HCT116 (cell line): ENCODE data around the gene TALDO1.

Experiments used
- ATF3 ChIP-seq: IDR thresholded peaks from 2 replicates; pipeline ENCODE4 v1.6.1; 2012
- CEBPB ChIP-seq: IDR thresholded peaks from 2 replicates; pipeline ENCODE4 v1.6.1; 2012; ENCODE audit warnings: low read depth
- CTCF ChIP-seq, 3 experiments: fragments of 200-600 bp in 1 of 3; sonication (generic) in 1 of 3; IDR thresholded peaks in 2 of 3; conservative IDR thresholded peaks in 1 of 3; 2 replicates each; pipeline ENCODE4 v1.5.1; 2012 to 2017; ENCODE audit warnings: low read depth in 2 of 3, low read length in 2 of 3, antibody characterized with exemption in 1 of 3, borderline replicate concordance in 1 of 3, control low read depth in 1 of 3, mild to moderate bottlenecking in 1 of 3, mixed read lengths in 1 of 3, mixed run types in 1 of 3, moderate library complexity in 1 of 3; ENCODE audit not compliant: insufficient read depth in 1 of 3
- EZH2 ChIP-seq: fragments of 200-600 bp; sonication (generic); IDR thresholded peaks from 2 replicates; pipeline ENCODE4 v1.6.1; 2017; ENCODE audit warnings: antibody characterized with exemption, mixed run types
- FOSL1 ChIP-seq: IDR thresholded peaks from 2 replicates; pipeline ENCODE4 v1.6.1; 2012; ENCODE audit warnings: low read depth
- MAX ChIP-seq: IDR thresholded peaks from 2 replicates; pipeline ENCODE4 v1.6.1; 2012
- POLR2A ChIP-seq: IDR thresholded peaks from 2 replicates; pipeline ENCODE4 v1.7.0; 2011; ENCODE audit warnings: borderline replicate concordance; ENCODE audit not compliant: insufficient read depth, insufficient read length; ENCODE audit errors: extremely low read depth
- POLR2AphosphoS5 ChIP-seq: IDR thresholded peaks from 2 replicates; pipeline ENCODE4 v1.6.1; 2011; ENCODE audit warnings: mild to moderate bottlenecking, low read depth, low read length, moderate library complexity
- REST ChIP-seq: IDR thresholded peaks from 2 replicates; pipeline ENCODE4 v1.6.1; 2012; ENCODE audit warnings: low read depth
- SRF ChIP-seq: IDR thresholded peaks from 2 replicates; pipeline ENCODE4 v1.6.1; 2012; ENCODE audit warnings: low read depth
- ZNF274 ChIP-seq: fragments of 200-500 bp; sonication (Bioruptor generic); IDR thresholded peaks from 2 replicates; pipeline ENCODE4 v1.6.1; 2014; ENCODE audit warnings: mild to moderate bottlenecking, low read depth, low read length, inconsistent platforms

GRCh38 chr11:704781-705645 is 42.3 kb upstream of the TALDO1 start:
- TF ChIP-seq CTCF (IDR thresholded peaks at IDR 0.05 in 2 of 3, conservative IDR thresholded peaks at IDR 0.05 in 1 of 3; ENCODE audit: borderline replicate concordance in 1 of 3, insufficient read depth in 1 of 3, low read depth in 2 of 3, low read length in 2 of 3): no peak
- TF ChIP-seq POLR2AphosphoS5: no peak
- no peak for TF ChIP-seq SRF
- no peak for TF ChIP-seq CEBPB
- TF ChIP-seq REST: no peak
- no peak for TF ChIP-seq EZH2
- no peak for TF ChIP-seq ATF3
- TF ChIP-seq FOSL1: no peak
- no peak for TF ChIP-seq ZNF274
- TF ChIP-seq POLR2A: no peak
- TF ChIP-seq MAX: no peak
